ENCODE results near the gene PPP2R2C.

DNA sequence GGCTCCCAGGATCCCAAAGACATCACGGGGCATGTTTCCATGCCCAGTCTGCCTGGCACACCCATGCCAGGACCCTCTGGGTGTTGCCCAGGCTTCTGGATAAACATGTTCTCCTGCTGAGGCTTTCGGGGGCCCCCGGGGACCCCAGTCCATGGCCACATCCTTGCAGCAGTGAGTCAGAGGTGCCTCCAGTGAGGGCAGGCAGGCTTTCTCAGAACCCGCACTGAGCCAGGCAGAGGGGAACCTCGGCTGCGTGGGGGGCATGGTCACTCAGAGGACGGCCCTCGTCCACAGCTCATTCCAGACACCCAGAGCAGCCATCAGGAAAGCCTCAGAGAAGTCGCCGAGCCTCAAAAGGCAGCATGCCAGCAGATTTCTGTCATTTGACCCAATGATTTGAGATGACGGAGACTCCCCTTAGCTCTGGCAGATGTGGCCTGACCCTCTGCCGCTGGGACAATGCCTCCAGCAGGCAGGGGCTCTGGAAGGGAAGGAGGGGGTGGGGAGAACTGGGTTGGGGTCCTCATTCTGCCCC lies 54.8 kb downstream of the PPP2R2C start:
- TF ChIP-seq CREM (IDR thresholded peaks at IDR 0.05; ENCODE audit: low read depth), result no peak
- TF ChIP-seq NR3C1 (CRISPR knock-in tag; IDR thresholded peaks at IDR 0.05), result no peak
- no peak for TF ChIP-seq ZNF583 (CRISPR knock-in tag; IDR thresholded peaks at IDR 0.05)
- no peak for TF ChIP-seq TCF7L2 (IDR thresholded peaks at IDR 0.05; ENCODE audit: low read depth, low read length)
